GM12892 (cell line): ENCODE measurements around the gene APBB2.

Experiments
- POLR2A ChIP-seq: IDR thresholded peaks from 2 replicates; pipeline ENCODE4 v1.6.1; 2011; ENCODE audit warnings: low read depth, low read length, control low read depth
- POLR2AphosphoS5 ChIP-seq: IDR thresholded peaks from 2 replicates; pipeline ENCODE4 v1.6.1; 2011; ENCODE audit warnings: low read depth, low read length, control low read depth

GRCh38 chr4:40952672-40953071 lies 261.7 kb downstream of the APBB2 start:
- no peak for TF ChIP-seq POLR2AphosphoS5
- no peak for TF ChIP-seq POLR2A
